Measurements from ENCODE around the gene PLAA.
A peak's percentile ranks its signal among the peaks of the same experiment; 100 is the strongest.

PLAA gene

GRCh38 chr9:26946753-26947727, at the start of gene PLAA:
TSS of gene PLAA (minus strand) at chr9:26947242. CDS start at chr9:26947045, 197 bp downstream.
- peak; percentile 91 for DNase-seq

GRCh38 chr9:26995810-26996209, 48.8 kb upstream of the PLAA start:
- no peak for DNase-seq

GRCh38 chr9:26983340-26983739, 36.3 kb upstream of the PLAA start:
- peak; percentile 4 for DNase-seq

GRCh38 chr9:26975728-26976707, 29.0 kb upstream of the PLAA start:
- DNase-seq = peak; percentile 54

- no peak for DNase-seq
Measured at GRCh38 chr9:26974927-26975326, 27.9 kb upstream of the PLAA start.

- no peak for DNase-seq
Measured at GRCh38 chr9:26973989-26974388, 26.9 kb upstream of the PLAA start.

- DNase-seq = no peak
Measured at GRCh38 chr9:26971721-26972120, 24.7 kb upstream of the PLAA start.

- DNase-seq = peak; percentile 46
Measured at GRCh38 chr9:26956860-26957233, 9.8 kb upstream of the PLAA start.

- peak; percentile 97 for DNase-seq
Measured at GRCh38 chr9:26955921-26956859, 9.1 kb upstream of the PLAA start, which contains the start of gene IFT74. TSS of gene IFT74 (plus strand) at chr9:26956412. CDS start at chr9:26961968, 5,556 bp downstream.

- DNase-seq = peak; percentile 64
Measured at GRCh38 chr9:26955222-26955903, 8.3 kb upstream of the PLAA start.

- no peak for DNase-seq
Measured at GRCh38 chr9:26954050-26954508, 7.0 kb upstream of the PLAA start.

- no peak for DNase-seq
Measured at GRCh38 chr9:26951794-26952193, 4.8 kb upstream of the PLAA start.

- DNase-seq = no peak
Measured at GRCh38 chr9:26950521-26950920, 3.5 kb upstream of the PLAA start.

GRCh38 chr9:26949637-26950069, 2.6 kb upstream of the PLAA start:
- no peak for DNase-seq

- DNase-seq = peak; percentile 14
Measured at GRCh38 chr9:26947736-26948135, 694 bp upstream of the PLAA start.

- DNase-seq = peak; percentile 11
Measured at GRCh38 chr9:26945591-26945990, 1.5 kb downstream of the PLAA start.

- DNase-seq = no peak
Measured at GRCh38 chr9:26940779-26941178, 6.3 kb downstream of the PLAA start.

- no peak for DNase-seq
Measured at GRCh38 chr9:26939955-26940711, 6.9 kb downstream of the PLAA start.

GRCh38 chr9:26937816-26938371, 9.1 kb downstream of the PLAA start:
- no peak for DNase-seq

- DNase-seq = peak; percentile 6
Measured at GRCh38 chr9:26935847-26936246, 11.2 kb downstream of the PLAA start.
